ENCODE measurements around the gene SCN10A. TPM values are rescaled to one million over a fixed set of nuclear protein-coding genes. Genes with fewer than 3 reads are reported as not detected.

Gene SCN10A
- total and polyA plus RNA-seq, 2 experiments from 2014 or later = not detected

GRCh38 chr3:38711321-38711720, 104.7 kb downstream of the SCN10A start:
- Histone ChIP-seq H3K36me3 (no peaks in the 10 kb centered on the region), H3K4me3 (no peak overlapping the region), H3K27me3 (peaks cover 21% of the 10 kb centered on the region), H3K27ac (no peak overlapping the region), H3K9me3 (ENCODE audit: low read depth) (no peaks in the 10 kb centered on the region), H3K4me1 (ENCODE audit: low read depth) (no peaks in the 10 kb centered on the region)
- no peak for TF ChIP-seq CTCF (IDR thresholded peaks at IDR 0.05; ENCODE audit: low read depth, low read length)
- no peak for DNase-seq (ENCODE audit: low read depth in 1 of 2, low spot score in 1 of 2)

- Histone ChIP-seq H3K36me3 (no peaks in the 10 kb centered on the region), H3K4me3 (no peak overlapping the region), H3K4me1 (ENCODE audit: low read depth) (no peaks in the 10 kb centered on the region), H3K9me3 (ENCODE audit: low read depth) (no peaks in the 10 kb centered on the region), H3K27me3 (peaks cover 38% of the 10 kb centered on the region), H3K27ac (no peak overlapping the region)
- no peak for DNase-seq (ENCODE audit: low read depth in 1 of 2, low spot score in 1 of 2)
- TF ChIP-seq CTCF (IDR thresholded peaks at IDR 0.05; ENCODE audit: low read depth, low read length) = peak; percentile 41
These were observed 108.3 kb downstream of the SCN10A start for GRCh38 chr3:38707730-38708129.

GRCh38 chr3:38706961-38707360, 109.1 kb downstream of the SCN10A start:
- peaks cover 43% of the 10 kb centered on the region for H3K27me3 ChIP-seq
- no peak overlapping the region for H3K27ac ChIP-seq
- no peak overlapping the region for H3K4me3 ChIP-seq
- no peaks in the 10 kb centered on the region for H3K9me3 ChIP-seq (ENCODE audit: low read depth)
- no peak for TF ChIP-seq CTCF (IDR thresholded peaks at IDR 0.05; ENCODE audit: low read depth, low read length)
- no peaks in the 10 kb centered on the region for H3K4me1 ChIP-seq (ENCODE audit: low read depth)
- no peaks in the 10 kb centered on the region for H3K36me3 ChIP-seq
- no peak for DNase-seq (ENCODE audit: low read depth in 1 of 2, low spot score in 1 of 2)

- no peak for TF ChIP-seq CTCF (IDR thresholded peaks at IDR 0.05; ENCODE audit: low read depth, low read length)
- no peaks in the 10 kb centered on the region for H3K4me1 ChIP-seq (ENCODE audit: low read depth)
- no peaks in the 10 kb centered on the region for H3K9me3 ChIP-seq (ENCODE audit: low read depth)
- no peak overlapping the region for H3K27ac ChIP-seq
- DNase-seq (ENCODE audit: low read depth in 1 of 2, low spot score in 1 of 2) = no peak
- H3K27me3 ChIP-seq = peaks cover 24% of the 10 kb centered on the region
- no peak overlapping the region for H3K4me3 ChIP-seq
- H3K36me3 ChIP-seq = no peaks in the 10 kb centered on the region
These were observed 113.8 kb downstream of the SCN10A start for GRCh38 chr3:38702231-38702630.

GRCh38 chr3:38698760-38699159, 117.3 kb downstream of the SCN10A start:
- no peak overlapping the region for H3K27ac ChIP-seq
- H3K27me3 ChIP-seq = peaks cover 23% of the 10 kb centered on the region
- TF ChIP-seq CTCF (IDR thresholded peaks at IDR 0.05; ENCODE audit: low read depth, low read length) = no peak
- H3K4me3 ChIP-seq = no peak overlapping the region
- DNase-seq (ENCODE audit: low read depth in 1 of 2, low spot score in 1 of 2) = no peak
- no peaks in the 10 kb centered on the region for H3K36me3 ChIP-seq
- no peaks in the 10 kb centered on the region for H3K9me3 ChIP-seq (ENCODE audit: low read depth)
- H3K4me1 ChIP-seq (ENCODE audit: low read depth) = no peaks in the 10 kb centered on the region

- Histone ChIP-seq H3K36me3 (no peaks in the 10 kb centered on the region), H3K4me3 (no peak overlapping the region), H3K27me3 (peaks cover 17% of the 10 kb centered on the region), H3K4me1 (ENCODE audit: low read depth) (no peaks in the 10 kb centered on the region), H3K27ac (no peak overlapping the region), H3K9me3 (ENCODE audit: low read depth) (no peaks in the 10 kb centered on the region)
- no peak for TF ChIP-seq CTCF (IDR thresholded peaks at IDR 0.05; ENCODE audit: low read depth, low read length)
- DNase-seq (ENCODE audit: low read depth in 1 of 2, low spot score in 1 of 2) = no peak
These were observed 118.0 kb downstream of the SCN10A start for GRCh38 chr3:38698061-38698460.
